Iris pigment epithelial cell (primary cell): Measurements from ENCODE around the gene NDUFAF3.
A peak's percentile ranks its signal among the peaks of the same experiment; 100 is the strongest.

Source experiments
- DNase-seq: peaks from one replicate; pipeline ENCODE4 v3.0.0-alpha.2; 2011; ENCODE audit warnings: low read depth

NDUFAF3 gene

DNA sequence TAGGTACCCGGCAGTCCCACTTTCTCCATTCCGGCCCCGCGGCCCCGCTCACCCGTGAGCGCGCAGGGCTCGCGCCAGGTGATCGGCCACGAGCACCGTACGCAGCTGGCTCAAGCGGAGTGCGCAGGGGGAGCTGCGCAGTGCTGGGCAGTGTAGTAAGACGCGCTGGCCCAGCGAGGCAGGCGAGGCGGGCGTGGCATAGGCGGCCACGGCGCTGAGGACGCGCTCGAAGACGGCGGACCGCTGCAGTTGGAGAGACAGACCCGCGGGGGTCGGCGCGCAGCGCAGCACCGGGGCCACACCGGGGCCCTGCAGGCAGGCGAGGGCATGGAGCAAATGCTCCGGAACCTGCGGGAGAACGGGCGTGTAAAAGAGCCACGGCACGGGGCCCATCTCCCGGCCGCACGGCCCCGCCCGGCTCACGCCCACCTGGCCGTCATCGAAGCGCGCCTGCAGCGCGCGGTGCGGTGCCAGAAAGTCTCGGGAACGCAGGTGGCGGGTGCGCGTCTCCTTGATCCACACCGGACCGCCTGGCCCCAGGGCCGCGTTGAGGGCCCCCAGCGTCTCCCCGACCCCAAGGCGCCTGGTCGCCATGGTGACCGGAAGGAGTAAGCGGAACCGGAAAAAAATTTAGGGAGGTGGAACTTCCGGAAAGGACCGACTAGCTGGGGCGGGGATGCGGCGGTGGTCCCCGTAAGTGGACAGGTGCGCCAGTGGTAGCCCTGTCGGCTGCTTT lies 3.8 kb upstream of the NDUFAF3 start, which contains the start of gene DALRD3:
Gene DALRD3, minus strand, starts transcription at position 610 of the 736 bp plus-strand sequence. Its CDS starts 16 bp downstream, at position 594.
- peak; percentile 73 for DNase-seq

DNA sequence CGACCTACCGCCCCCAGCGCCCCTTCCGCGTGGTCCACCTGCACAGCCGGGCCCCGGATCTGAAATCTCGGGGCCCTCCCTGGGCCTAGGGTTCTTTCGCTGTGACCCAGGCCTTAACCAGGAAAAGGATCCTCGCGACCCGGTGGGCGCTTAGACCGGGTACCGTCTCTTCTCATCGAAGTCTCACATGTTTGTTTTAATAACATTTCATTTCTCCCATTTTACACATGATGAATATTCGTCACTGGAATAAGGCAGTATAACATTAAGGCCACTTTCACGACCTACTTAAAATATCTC lies 3.3 kb upstream of the NDUFAF3 start:
- DNase-seq, result no peak

- no peak for DNase-seq
Measured at GRCh38 chr3:49019941-49020329, 2.0 kb upstream of the NDUFAF3 start.

DNA sequence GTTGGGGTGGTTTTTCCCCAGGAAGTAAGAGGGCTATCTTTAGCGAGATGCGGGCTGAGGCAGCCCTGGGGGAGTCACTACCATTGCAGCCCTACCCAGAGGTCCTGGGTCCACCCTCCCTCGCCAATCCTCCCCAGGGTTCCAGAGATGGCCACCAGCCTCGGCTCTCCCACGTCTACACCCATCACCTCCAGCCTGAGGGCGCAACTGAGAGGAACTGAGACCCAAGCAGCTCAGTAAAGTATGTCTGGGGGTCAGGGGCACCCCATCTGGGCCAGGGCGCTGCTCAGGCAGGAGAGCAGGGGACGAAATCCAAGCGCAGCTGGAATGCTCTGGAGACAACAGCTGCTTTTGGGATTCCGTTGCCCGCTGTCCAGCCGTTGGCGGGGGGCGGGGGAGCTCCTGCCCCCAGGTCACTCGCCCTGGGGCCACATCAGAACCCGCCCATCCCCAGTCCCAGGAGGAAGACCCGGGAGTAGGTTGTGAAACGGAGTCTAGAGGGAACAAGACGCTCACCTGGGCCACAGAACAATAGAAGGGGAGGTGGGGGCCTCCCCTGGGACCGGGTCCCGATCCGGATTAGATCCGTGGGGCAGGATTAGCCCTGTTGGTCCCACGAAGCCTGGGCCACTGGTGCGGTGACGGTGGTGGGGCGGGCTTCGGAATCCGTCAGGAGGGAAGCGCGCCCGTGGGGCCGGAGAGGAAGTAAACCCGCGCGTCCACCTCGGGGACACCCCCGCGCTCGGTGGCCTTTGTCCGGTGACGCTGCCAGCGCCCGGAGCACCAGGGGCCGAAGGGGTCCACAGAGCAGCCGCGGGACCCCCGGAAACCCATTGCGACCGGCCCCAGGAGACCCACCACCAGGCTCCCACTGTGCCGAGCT lies 1.4 kb upstream of the NDUFAF3 start:
- no peak for DNase-seq

DNA sequence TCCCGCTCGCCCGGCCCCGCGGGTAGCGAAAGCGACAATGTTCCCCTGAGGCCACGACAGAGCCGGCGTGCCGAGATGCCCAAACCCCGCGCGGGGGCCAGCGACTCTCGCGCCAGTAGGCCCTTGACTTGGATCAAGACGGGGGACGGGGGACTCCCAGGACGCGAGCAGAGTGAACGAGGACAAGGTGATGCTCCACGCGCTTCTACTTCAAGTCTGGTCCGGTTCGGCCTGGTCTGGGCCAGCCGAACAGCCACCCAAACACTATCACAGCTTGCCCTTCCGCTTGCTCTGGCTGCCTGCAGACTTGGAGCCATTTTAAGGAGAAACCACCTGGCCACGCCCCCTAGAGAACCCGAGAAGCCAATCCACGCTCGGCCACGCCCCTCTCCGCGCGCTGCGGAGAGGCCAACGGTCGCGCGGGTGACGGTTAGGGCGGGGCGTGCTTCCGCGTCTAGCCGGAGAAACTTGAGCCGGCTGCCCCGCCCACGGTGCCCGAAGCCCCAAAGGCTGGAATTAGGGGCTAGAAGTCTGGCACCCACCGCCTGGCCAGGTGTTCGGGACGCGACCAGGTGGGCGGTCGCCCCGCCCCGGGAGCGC lies 608 bp upstream of the NDUFAF3 start:
- peak; percentile 96 for DNase-seq

GRCh38 chr3:49022688-49023171 lies 809 bp downstream of the NDUFAF3 start:
- no peak for DNase-seq

- no peak for DNase-seq
Measured at GRCh38 chr3:49023775-49024174, 1.9 kb downstream of the NDUFAF3 start.

GRCh38 chr3:49024449-49024848 lies 2.5 kb downstream of the NDUFAF3 start:
- DNase-seq, result no peak

DNA sequence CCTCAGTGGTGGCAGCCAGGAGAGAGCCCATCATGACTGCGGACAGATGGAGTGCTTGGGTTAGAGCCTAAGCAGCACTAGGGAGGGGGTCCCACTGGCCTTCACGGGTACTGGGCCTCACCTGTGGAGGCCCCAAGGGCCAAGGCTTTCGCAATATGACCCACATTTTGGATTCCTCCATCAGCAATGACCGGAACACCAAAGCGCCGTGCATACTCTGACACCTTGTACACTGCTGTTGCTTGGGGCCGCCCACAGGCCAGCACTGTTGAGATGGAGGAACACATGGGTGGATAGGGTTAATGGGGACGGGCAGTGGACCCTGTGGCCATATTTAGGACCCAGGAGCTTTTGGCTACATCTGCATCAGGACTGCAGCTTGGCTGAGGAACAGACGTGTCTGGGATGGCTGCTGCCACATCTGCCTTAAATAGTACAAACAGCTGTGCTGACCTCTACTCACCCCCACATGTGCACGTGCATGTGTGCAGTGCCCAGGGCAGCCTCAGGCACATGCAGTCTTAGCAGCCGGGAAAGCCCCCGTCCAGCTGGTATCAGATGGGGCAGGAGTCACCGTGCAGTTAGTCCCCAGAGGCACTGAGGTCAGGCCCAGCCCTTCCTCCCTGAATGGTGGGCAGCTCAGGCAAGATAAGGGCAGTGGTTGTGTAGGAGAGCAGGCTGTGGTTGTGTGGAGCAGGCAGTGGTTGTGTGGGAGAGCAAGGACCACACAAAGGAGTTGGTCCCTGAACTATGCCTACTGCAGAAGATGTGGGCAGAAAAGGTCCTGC lies 3.3 kb downstream of the NDUFAF3 start:
- no peak for DNase-seq

- no peak for DNase-seq
Measured at GRCh38 chr3:49025793-49026520, 4.0 kb downstream of the NDUFAF3 start.

- DNase-seq, result no peak
Measured at GRCh38 chr3:49026536-49026935, 4.6 kb downstream of the NDUFAF3 start.

DNA sequence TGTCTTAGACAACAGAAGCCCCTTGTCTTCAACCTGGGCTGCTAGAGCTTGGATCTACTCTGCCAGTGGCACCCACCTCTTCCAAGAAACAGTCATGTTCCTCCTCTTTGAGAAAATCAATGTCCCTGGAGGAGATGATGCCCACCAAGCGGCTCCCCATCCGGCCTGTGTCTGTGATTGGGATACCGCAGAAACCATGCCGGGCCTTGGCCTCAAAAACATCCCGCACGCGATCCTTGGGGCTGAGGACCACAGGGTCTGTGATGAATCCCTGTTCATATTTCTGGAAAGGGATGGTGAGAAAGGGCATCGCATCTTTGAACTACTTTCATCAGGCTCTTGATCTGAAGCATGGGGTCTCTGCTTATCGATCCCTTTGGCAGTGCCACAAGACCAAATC lies 5.7 kb downstream of the NDUFAF3 start:
- no peak for DNase-seq

DNA sequence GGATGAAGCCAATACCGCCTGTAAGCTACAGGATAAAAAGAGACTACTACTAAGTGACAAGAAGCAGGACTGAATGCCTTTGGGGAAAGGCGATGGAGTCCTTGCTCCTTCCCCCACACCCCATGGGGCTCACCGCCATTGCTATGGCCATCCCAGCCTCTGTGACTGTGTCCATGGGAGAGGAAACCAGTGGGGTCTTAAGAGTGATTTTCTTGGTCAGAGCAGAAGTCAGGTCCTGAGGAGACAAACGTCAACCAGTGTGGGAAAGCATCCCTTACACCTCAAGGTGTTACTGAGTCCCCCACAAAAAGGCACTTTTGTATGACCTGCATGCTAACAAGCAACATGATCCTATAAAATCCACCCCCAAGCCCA lies 6.4 kb downstream of the NDUFAF3 start:
- no peak for DNase-seq

DNA sequence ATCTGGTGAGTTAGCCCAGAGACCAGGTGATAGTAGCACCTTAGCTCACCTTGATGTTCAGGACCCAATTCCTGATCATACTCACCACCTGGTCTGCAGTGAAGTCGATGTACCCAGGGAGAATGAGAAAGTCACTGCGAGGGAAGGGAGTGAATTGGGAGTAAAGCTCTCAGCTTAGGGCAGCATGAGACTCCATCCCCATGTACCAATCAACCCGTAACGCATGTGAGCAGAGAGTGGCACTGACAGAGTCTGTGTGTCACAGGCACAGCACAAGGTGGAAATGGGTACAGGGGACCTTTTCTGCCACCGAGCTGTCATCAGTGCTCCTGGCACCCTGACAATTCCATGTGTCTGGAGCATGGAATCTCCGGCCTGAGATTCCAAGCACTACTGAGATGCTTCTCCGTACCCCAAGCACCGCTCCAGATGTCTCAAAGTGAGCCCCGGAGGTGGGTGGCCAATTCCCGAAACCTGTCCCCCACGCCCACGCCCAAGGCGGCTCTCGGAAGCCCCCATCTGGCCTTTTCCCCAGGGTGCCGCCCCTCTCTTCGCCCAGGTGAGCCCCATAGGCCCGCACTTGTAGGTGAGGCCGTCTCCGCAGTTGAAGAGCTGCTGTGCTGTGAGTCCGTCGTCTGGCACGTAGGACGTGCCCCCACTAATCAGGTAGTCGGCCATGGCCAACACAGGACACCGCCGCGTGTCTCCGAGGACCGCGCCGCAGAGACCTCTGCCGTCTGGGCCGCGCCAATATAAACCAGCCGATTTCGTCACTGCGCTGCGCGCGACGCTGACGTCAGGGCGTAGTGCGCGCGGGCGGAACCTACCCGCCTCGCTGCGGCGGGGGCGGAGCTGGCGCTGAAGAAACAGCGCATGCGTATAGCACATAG lies 7.0 kb downstream of the NDUFAF3 start, which contains the start of gene IMPDH2:
Gene IMPDH2, minus strand, starts transcription at position 726 of the 890 bp plus-strand sequence. Its CDS starts 48 bp downstream, at position 678.
- peak; percentile 88 for DNase-seq

DNA sequence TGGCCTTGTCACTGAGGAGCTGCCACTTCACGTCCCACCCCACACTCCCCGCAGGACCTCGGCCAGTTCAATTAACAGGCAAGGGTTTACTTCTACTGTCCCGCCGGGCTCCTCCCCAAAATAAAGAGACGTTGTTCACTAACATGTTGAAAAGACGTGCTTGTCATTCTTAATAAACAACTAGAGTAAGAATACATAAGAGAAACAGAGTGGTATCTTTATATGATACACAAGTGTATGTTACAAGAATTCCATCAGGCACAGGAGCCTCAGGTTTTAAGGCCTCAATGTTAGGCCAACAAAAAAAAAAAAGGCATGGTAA lies 7.6 kb downstream of the NDUFAF3 start:
- no peak for DNase-seq

DNA sequence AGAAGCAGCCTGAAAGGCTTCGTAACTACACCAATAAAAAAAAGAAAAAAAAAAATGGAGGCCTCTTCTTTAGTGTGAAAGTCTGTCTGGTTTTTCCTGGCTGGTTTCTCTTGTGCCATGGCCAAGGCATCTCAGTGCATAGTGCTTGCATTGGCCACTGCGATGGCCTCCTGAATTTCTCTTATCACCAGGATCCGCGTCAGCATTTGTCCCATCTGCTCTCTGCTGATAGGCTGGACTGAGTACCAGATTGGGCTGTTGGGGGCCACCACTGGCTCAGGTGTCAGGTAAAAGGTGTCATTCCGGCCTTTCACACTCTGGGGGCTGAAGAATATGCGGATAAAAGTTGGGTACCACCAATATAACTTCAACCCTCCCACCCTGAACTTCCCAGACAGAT lies 8.4 kb downstream of the NDUFAF3 start:
- DNase-seq, result no peak

DNA sequence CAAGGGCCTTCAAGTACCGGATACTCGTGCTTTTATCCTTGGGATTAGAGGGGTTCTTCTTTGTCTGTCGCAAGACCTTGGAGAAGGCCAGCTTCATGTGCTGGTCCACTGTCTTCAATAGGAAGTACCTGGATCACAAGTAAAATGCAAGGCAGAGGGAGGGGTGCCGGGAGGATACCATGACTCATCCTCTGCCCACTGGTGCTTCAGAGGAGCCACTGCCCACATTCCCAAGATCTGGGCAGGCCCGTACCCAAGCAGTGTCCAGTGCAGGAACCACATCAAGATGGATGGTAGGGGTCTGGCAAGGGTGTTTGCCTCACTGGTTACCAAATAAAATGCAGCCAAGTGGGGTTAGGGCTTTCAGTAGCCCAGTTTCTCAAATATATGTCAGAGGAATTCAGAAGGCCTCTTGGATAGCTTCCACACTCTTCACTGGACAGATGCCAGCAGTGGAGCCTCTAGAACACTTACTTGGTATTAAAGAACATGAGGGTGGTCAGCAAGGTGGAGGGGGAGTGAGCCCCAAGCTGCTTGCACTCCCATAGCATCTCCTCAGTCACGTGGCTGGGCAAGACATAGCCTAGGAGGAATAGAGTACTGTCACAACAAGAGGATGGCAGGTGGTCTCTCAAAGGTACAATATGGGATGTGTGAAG lies 10.9 kb downstream of the NDUFAF3 start:
- peak; percentile 45 for DNase-seq

- DNase-seq, result no peak
Measured at GRCh38 chr3:49034650-49035049, 12.7 kb downstream of the NDUFAF3 start.

GRCh38 chr3:49035281-49035680 lies 13.4 kb downstream of the NDUFAF3 start:
- DNase-seq, result no peak

- DNase-seq, result no peak
Measured at GRCh38 chr3:49053543-49053942, 31.6 kb downstream of the NDUFAF3 start.
